Suprapubic skin (tissue), 4 donors: ENCODE measurements around the gene SPTBN1.

ENCODE experiments used
- CTCF ChIP-seq, 2 donors: fragments of 200-600 bp in 1 of 2; fragments of 450-650 bp in 1 of 2; sonication (generic) in 1 of 2; IDR thresholded peaks; one replicate each; pipeline ENCODE4 v1.5.1; 2016 to 2019; ENCODE audit warnings: antibody characterized with exemption in 2 of 2, mild to moderate bottlenecking in 1 of 2, moderate library complexity in 1 of 2
- POLR2A ChIP-seq, 2 donors: fragments of 450-650 bp; IDR thresholded peaks; one replicate each; pipeline ENCODE4 v1.6.1; 2017; ENCODE audit warnings: antibody characterized with exemption in 2 of 2, mild to moderate bottlenecking in 2 of 2, moderate library complexity in 2 of 2
- POLR2AphosphoS5 ChIP-seq, 3 donors: sonication (generic); formaldehyde crosslinking; IDR thresholded peaks; one replicate each; pipeline ENCODE4 v1.6.1; 2017; ENCODE audit warnings: antibody characterized with exemption in 3 of 3

GRCh38 chr2:54429054-54429453, 27.1 kb upstream of the SPTBN1 start:
- no peak for TF ChIP-seq CTCF (IDR thresholded peaks at IDR 0.05)
- no peak for TF ChIP-seq POLR2A (IDR thresholded peaks at IDR 0.05)
- no peak for TF ChIP-seq POLR2AphosphoS5 (IDR thresholded peaks at IDR 0.05)
